Measurements from ENCODE around the gene LYPD6B.

DNA sequence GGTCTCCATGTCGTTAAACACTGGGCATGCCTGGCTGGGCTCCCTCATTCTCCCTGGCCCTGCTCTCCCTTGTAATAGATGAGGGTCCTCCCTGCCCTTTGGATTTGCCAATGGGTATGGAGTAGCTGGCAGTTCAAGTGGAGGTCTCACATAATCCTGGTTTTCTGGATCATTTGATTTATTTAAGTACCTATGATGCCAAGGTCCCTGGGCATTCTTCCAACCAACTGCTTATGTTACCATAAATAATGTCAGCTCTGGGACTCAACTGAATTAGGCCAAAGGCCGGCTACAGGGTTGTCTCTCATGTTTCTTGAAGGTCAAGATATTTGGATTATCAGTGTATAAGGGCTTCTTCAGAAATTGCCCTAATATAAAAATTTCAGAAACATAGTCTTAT, 186.9 kb downstream of the LYPD6B start:
- TF ChIP-seq, protein P1, sequence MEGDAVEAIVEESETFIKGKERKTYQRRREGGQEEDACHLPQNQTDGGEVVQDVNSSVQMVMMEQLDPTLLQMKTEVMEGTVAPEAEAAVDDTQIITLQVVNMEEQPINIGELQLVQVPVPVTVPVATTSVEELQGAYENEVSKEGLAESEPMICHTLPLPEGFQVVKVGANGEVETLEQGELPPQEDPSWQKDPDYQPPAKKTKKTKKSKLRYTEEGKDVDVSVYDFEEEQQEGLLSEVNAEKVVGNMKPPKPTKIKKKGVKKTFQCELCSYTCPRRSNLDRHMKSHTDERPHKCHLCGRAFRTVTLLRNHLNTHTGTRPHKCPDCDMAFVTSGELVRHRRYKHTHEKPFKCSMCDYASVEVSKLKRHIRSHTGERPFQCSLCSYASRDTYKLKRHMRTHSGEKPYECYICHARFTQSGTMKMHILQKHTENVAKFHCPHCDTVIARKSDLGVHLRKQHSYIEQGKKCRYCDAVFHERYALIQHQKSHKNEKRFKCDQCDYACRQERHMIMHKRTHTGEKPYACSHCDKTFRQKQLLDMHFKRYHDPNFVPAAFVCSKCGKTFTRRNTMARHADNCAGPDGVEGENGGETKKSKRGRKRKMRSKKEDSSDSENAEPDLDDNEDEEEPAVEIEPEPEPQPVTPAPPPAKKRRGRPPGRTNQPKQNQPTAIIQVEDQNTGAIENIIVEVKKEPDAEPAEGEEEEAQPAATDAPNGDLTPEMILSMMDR (IDR thresholded peaks at IDR 0.05): no peak
- TF ChIP-seq EP300 (IDR thresholded peaks at IDR 0.05) (no peak), POLR2AphosphoS5 (IDR thresholded peaks at IDR 0.05) (no peak), POLR2A (IDR thresholded peaks at IDR 0.05) (no peak)

Data from gastroesophageal sphincter (tissue), 3 donors.